ENCODE data around the gene CCDC148.

The CCDC148 gene

DNA sequence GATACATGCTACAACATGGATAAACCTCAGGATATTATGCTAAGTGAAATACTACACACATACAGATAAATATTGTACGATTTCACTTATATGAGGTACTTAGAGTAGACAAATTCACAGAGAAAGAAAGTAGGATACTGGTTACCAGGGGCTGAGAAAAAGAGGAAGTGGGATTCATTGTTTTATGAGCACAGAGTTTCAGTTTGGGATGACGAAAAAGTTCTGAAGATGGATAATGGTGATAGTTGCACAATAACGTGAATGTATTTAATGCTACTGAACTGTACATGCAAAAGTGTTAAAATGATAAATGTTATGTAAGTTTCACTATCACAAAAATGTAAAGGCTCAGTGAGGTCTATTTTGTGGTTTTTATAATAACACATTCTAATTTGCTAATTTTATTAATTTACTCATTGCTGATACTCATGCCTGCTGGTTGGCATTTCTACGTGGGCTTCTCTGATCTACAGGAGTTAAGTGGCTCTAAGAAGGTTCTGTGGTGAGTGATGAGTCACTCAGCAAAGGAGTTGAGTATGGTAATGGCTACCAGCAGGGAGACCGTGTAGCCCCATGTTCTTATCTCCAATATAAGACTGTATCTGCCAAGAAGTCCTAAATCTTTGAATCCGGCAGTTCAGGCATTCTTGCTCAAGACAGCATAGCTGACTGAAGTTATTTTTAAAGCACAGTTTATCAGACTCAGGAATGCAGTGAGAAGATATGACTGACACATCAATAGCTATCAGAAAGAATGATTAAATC, 313.8 kb downstream of the CCDC148 start:
- no peak for DNase-seq (ENCODE audit: insufficient read length, low spot score)
- TF ChIP-seq TAF1 (IDR thresholded peaks at IDR 0.05; ENCODE audit: low read depth, low read length), result no peak
- TF ChIP-seq SPI1 (IDR thresholded peaks at IDR 0.05; ENCODE audit: low read depth, low read length), result peak; percentile 93
- FAIRE-seq, result no peak

DNA sequence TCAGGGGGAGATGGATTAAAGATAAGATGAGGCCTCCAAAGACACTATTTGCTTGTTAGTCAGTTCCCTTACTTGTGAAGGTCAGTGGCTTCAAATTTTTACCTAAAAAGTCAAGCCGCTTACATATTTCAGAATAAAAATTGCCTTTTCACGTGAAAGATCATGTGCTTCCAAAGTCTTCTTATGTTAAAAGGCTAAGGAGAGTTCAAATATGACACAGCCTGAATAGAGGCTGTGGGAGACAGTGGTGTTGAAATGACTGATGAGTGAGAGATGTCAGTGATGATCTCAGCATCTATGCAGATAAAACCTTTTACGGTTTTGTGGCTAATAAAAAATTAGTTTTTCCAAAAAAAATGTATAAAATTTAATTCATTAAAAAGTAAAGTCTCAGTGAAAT, 314.4 kb downstream of the CCDC148 start:
- DNase-seq (ENCODE audit: insufficient read length, low spot score) (no peak), FAIRE-seq (no peak)
- TF ChIP-seq POU2F2 (IDR thresholded peaks at IDR 0.05; ENCODE audit: low read depth, low read length), result no peak

DNA sequence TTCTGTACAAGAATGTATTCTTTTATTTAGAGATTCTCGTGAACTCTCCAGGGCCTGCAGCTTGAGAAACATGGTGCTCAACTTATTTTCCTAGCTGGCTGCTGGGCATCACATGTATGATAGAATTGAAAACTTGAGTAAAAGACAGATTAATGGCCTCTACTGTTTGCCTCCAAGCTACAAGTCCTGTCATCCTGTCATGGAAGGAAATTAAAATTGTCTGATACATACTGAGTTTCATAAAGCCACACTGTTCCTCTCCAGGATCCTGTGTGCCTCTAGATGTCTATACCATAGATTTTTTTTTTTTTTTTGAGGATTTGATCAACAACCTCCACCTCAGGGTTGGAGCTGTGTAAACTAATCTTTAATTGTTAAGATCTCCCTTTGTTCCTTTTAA, 316.4 kb downstream of the CCDC148 start:
- no peak for FAIRE-seq

DNA sequence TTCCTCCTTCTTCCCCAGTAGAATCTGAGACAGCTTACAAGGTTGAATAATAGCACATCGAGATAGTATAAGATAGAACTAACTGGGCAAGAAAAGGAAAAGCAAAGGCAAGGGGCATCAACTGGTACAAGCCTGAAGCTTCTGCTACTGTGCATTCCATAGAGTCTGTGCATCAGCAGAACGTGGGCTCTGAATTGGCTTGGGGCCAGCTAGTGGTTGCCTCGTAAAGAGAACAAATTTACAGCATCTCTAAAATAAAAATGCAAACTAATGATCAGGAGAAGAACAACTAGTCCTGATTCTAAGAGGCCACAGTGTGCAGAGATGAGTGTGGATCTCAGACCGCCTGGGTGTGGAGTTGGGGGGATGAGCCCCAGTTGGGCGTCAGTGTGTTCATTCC, 318.3 kb downstream of the CCDC148 start:
- DNase-seq (ENCODE audit: insufficient read length, low spot score) (no peak), FAIRE-seq (no peak)
- TF ChIP-seq POLR2AphosphoS5 (IDR thresholded peaks at IDR 0.05; ENCODE audit: low read depth, low read length) (no peak), PAX5 (IDR thresholded peaks at IDR 0.05; ENCODE audit: insufficient read depth, low read length, severe bottlenecking) (no peak), POLR2A (IDR thresholded peaks at IDR 0.05; ENCODE audit: low read depth, low read length) (no peak), POU2F2 (IDR thresholded peaks at IDR 0.05; ENCODE audit: low read depth, low read length) (no peak), TAF1 (IDR thresholded peaks at IDR 0.05; ENCODE audit: low read depth, low read length) (no peak), SPI1 (IDR thresholded peaks at IDR 0.05; ENCODE audit: low read depth, low read length) (no peak)

More for the DNA sequence above, 316.4 kb downstream of the CCDC148 start:
- no peak for DNase-seq (ENCODE audit: insufficient read length, low spot score)
- TF ChIP-seq PAX5 (IDR thresholded peaks at IDR 0.05; ENCODE audit: insufficient read depth, low read length, severe bottlenecking) (no peak), TAF1 (IDR thresholded peaks at IDR 0.05; ENCODE audit: low read depth, low read length) (no peak), POLR2AphosphoS5 (IDR thresholded peaks at IDR 0.05; ENCODE audit: low read depth, low read length) (no peak), POU2F2 (IDR thresholded peaks at IDR 0.05; ENCODE audit: low read depth, low read length) (no peak), SPI1 (IDR thresholded peaks at IDR 0.05; ENCODE audit: low read depth, low read length) (no peak), POLR2A (IDR thresholded peaks at IDR 0.05; ENCODE audit: low read depth, low read length) (no peak)

DNA sequence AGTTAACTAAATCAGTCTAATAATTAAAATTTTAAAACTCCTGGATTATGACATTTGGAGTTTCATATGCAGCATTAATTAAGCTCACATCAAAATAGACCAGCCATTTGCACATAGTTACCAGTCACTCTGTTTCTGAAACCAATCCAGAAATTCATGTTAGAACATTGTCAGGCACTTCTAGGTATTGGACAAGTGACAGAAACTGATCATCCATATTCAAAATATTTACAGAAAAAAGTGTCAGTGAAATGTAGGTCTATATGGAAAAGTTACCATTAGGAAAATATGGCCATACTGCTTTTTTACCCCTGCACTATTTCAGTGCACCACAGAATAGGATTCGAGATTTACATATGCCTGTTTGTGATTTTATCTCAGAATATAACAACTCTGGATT, 321.5 kb downstream of the CCDC148 start:
- no peak for TF ChIP-seq TAF1 (IDR thresholded peaks at IDR 0.05; ENCODE audit: low read depth, low read length)
- DNase-seq (ENCODE audit: insufficient read length, low spot score) (no peak), FAIRE-seq (no peak)

DNA sequence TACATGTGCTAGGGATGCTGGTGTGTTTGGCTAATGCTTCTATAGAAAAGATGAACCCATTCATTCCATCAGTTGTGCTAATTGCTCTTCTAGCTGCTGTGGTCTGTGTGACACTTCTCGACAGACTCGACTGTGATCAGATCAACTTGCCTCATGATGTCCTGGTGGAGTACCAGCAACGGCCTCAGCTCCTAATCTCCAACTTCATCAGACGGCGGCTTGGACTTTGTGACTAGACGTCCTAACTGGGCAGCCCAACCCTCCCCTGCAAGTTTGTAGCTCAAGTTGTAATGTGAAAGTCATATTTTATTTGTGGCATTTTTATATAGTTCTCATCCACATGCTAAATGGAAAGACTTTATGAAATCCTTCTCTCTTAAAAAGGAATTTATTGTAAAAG, 321.9 kb downstream of the CCDC148 start:
- DNase-seq (ENCODE audit: insufficient read length, low spot score), result no peak
- FAIRE-seq, result no peak
- TF ChIP-seq TAF1 (IDR thresholded peaks at IDR 0.05; ENCODE audit: low read depth, low read length) (no peak), SPI1 (IDR thresholded peaks at IDR 0.05; ENCODE audit: low read depth, low read length) (no peak), POLR2AphosphoS5 (IDR thresholded peaks at IDR 0.05; ENCODE audit: low read depth, low read length) (no peak), POU2F2 (IDR thresholded peaks at IDR 0.05; ENCODE audit: low read depth, low read length) (no peak), PAX5 (IDR thresholded peaks at IDR 0.05; ENCODE audit: insufficient read depth, low read length, severe bottlenecking) (no peak), POLR2A (IDR thresholded peaks at IDR 0.05; ENCODE audit: low read depth, low read length) (no peak)

DNA sequence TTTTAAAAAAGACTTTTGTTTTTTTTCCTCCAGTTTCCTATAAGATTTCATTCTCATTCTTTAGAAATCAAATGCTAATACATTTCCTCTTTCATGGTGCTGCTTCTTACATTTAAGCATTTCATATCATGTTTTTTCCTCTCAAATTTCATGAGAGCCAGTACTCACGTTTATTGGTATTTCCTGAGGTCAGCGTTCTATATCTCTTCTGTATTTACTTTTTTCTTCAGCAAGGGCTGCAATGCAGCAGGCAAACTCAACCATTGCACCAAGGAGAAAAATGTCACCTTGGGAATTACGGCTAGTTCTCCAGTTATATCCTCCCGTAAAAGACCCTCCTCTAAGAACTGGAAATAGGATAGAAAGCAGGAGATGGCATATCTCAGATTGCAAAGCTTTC, 322.5 kb downstream of the CCDC148 start:
- FAIRE-seq, result no peak
- DNase-seq (ENCODE audit: insufficient read length, low spot score), result no peak
- no peak for TF ChIP-seq POU2F2 (IDR thresholded peaks at IDR 0.05; ENCODE audit: low read depth, low read length)
- no peak for TF ChIP-seq POLR2A (IDR thresholded peaks at IDR 0.05; ENCODE audit: low read depth, low read length)
- TF ChIP-seq POLR2AphosphoS5 (IDR thresholded peaks at IDR 0.05; ENCODE audit: low read depth, low read length), result no peak

DNA sequence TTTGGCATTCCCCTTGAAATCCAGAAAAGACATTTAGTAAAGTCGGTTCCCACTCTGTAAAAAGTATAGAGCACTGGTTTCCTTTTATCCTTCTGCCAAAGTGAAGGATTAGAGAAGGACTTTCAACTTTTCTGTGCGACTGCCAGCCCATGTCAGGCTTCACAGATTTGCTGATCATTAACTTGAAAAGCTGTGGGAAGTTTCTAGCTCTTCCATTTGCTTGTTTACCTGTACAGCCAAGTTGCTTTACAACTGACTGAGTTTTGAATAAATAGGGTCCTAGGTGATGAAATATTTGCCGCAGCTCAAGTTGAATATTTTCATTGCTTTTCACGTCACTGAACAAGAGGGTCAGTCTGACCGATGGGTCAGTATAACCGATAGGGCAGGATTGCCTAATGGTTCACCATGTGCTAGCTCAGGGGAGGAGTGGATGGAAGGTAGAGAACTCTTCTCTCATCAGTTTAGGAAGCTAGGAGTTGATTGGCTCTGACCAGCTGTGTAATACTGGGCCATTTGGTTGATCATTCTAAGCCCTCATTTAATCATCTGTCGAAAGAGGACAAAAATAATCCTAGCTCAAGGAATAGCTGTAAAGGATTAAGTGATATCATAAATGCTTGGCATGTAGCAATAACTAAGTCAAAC, 324.5 kb downstream of the CCDC148 start:
- no peak for TF ChIP-seq SPI1 (IDR thresholded peaks at IDR 0.05; ENCODE audit: low read depth, low read length)
- TF ChIP-seq POLR2AphosphoS5 (IDR thresholded peaks at IDR 0.05; ENCODE audit: low read depth, low read length), result no peak
- TF ChIP-seq TAF1 (IDR thresholded peaks at IDR 0.05; ENCODE audit: low read depth, low read length), result no peak
- no peak for TF ChIP-seq POU2F2 (IDR thresholded peaks at IDR 0.05; ENCODE audit: low read depth, low read length)
- no peak for TF ChIP-seq PAX5 (IDR thresholded peaks at IDR 0.05; ENCODE audit: insufficient read depth, low read length, severe bottlenecking)
- TF ChIP-seq POLR2A (IDR thresholded peaks at IDR 0.05; ENCODE audit: low read depth, low read length), result no peak
- FAIRE-seq (no peak), DNase-seq (ENCODE audit: insufficient read length, low spot score) (no peak)

DNA sequence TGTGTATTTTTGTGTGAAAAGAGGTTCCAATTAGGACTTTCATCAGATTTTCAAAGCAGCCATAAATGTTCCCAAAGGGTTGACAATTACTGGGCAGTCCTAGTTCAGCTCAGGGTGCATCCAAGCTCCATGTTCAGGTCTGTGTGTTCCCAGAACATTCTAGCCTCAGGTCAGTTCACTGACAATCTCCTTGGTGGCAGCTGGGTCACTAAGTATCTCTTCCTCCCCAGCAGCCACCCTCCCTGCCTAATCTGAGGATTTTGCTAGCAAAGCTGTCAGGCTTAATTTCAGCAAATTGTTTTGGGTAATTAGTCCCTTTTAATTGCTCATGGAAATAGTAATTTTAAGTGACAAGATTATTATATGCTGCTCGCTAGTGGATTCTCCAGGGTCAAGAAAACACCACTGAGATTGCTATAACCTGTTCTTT, 325.1 kb downstream of the CCDC148 start:
- no peak for TF ChIP-seq PAX5 (IDR thresholded peaks at IDR 0.05; ENCODE audit: insufficient read depth, low read length, severe bottlenecking)
- no peak for FAIRE-seq
- DNase-seq (ENCODE audit: insufficient read length, low spot score), result no peak

DNA sequence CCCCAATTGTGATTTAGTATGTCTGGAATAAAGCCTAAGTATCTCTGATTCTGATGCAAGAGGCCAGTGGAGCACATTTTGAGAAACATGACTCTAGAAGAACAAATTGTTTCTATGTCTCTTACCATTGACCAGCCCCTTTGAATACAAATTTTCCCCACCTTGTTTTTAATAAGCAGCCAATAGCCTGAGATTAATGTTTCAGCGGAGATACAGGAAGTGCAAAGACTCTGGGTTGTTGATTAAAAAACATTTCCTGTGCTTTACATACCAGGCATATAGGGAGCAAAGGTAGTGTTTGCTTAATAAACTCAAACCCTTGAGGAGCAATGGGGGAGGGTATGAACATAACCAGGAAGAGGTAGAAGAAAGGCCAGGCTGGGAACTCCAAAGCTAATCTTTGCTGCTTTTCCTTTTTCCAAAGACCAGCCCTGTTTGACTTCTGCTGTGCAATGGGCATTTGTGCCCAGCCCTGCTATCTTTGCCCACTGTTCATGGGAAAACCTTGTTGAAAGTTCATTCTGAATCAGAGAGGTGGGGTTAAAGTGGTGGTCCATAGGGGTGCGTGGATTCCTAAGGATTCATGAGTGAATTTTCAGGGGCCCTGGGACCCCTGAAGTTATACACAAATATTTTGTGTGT, 325.6 kb downstream of the CCDC148 start:
- DNase-seq (ENCODE audit: insufficient read length, low spot score) (no peak), FAIRE-seq (no peak)
- TF ChIP-seq TAF1 (IDR thresholded peaks at IDR 0.05; ENCODE audit: low read depth, low read length) (no peak), POU2F2 (IDR thresholded peaks at IDR 0.05; ENCODE audit: low read depth, low read length) (no peak), PAX5 (IDR thresholded peaks at IDR 0.05; ENCODE audit: insufficient read depth, low read length, severe bottlenecking) (no peak), SPI1 (IDR thresholded peaks at IDR 0.05; ENCODE audit: low read depth, low read length) (no peak), POLR2AphosphoS5 (IDR thresholded peaks at IDR 0.05; ENCODE audit: low read depth, low read length) (no peak), POLR2A (IDR thresholded peaks at IDR 0.05; ENCODE audit: low read depth, low read length) (no peak)
